Chondrocyte (in vitro differentiated cells): ENCODE data around the gene ELMO1. TPM values are rescaled to one million over a fixed set of nuclear protein-coding genes. Genes with fewer than 3 reads are reported as not detected.

ENCODE experiments used
- DNase-seq: peaks from one replicate; pipeline ENCODE4 v3.0.0; 2021; ENCODE audit warnings: mixed read lengths, low spot score
- H3K27ac Mint-ChIP-seq: one replicate; pipeline ENCODE4 v1.8.0; 2021; ENCODE audit warnings: mild to moderate bottlenecking, moderate library complexity, mixed read lengths; ENCODE audit not compliant: unreplicated experiment
- H3K27me3 Mint-ChIP-seq: 2 replicates; pipeline ENCODE4 v1.8.0; 2021; ENCODE audit warnings: low read depth, mixed read lengths
- H3K36me3 Mint-ChIP-seq: 2 replicates; pipeline ENCODE4 v1.8.0; 2021; ENCODE audit warnings: low read depth, mixed read lengths
- H3K4me1 Mint-ChIP-seq: 2 replicates; pipeline ENCODE4 v1.8.0; 2021; ENCODE audit warnings: low read depth, mild to moderate bottlenecking, mixed read lengths
- H3K4me3 Mint-ChIP-seq: one replicate; pipeline ENCODE4 v1.8.0; 2021; ENCODE audit warnings: mild to moderate bottlenecking, moderate library complexity, mixed read lengths; ENCODE audit not compliant: unreplicated experiment
- H3K9me3 Mint-ChIP-seq: 2 replicates; pipeline ENCODE4 v1.8.0; 2021; ENCODE audit warnings: low read depth, mixed read lengths
- total RNA-seq: library from RNA; stranded (reverse); gene quantifications from 3 replicates; pipeline ENCODE4 v1.2.1, GENCODE V29; 2021
- TF ChIP-seq, protein P1 (sequence below): fragments of 200-600 bp; sonication (generic); IDR thresholded peaks from 2 replicates; pipeline ENCODE4 v1.5.0; 2021; ENCODE audit warnings: antibody characterized with exemption, mild to moderate bottlenecking, moderate library complexity

Gene ELMO1
- total RNA-seq, 1 donor from 2014 or later = 0.42 TPM

DNA sequence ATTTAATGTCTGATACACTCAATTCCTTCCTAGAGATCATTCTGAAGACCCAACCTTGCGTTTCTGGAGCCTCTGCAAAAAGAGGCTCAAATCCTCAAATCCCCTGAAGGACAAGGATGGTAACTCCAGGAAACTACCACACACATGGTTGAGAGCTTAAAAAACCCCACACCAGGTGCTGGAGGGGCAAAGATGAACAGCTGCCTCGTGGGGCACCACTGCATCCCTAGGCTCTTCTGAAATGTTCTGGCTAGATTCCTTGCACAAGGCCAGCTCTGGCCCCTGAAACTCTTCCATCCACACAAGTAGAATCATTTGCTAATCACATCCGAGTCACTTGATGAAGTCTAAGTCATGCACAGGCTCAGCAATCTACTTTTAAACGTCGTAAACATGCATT is 286.6 kb downstream of the ELMO1 start:
- Mint-ChIP-seq H3K9me3 (peaks cover 6% of the 10 kb centered on the region), H3K4me3 (no peak overlapping the region), H3K27me3 (peaks cover 7% of the 10 kb centered on the region), H3K27ac (no peak overlapping the region), H3K4me1 (no peaks in the 10 kb centered on the region), H3K36me3 (no peaks in the 10 kb centered on the region)
- TF ChIP-seq, protein P1, sequence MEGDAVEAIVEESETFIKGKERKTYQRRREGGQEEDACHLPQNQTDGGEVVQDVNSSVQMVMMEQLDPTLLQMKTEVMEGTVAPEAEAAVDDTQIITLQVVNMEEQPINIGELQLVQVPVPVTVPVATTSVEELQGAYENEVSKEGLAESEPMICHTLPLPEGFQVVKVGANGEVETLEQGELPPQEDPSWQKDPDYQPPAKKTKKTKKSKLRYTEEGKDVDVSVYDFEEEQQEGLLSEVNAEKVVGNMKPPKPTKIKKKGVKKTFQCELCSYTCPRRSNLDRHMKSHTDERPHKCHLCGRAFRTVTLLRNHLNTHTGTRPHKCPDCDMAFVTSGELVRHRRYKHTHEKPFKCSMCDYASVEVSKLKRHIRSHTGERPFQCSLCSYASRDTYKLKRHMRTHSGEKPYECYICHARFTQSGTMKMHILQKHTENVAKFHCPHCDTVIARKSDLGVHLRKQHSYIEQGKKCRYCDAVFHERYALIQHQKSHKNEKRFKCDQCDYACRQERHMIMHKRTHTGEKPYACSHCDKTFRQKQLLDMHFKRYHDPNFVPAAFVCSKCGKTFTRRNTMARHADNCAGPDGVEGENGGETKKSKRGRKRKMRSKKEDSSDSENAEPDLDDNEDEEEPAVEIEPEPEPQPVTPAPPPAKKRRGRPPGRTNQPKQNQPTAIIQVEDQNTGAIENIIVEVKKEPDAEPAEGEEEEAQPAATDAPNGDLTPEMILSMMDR = no peak
- no peak for DNase-seq

GRCh38 chr7:37160656-37161055 is 288.0 kb downstream of the ELMO1 start:
- H3K9me3 Mint-ChIP-seq = peaks cover 11% of the 10 kb centered on the region
- H3K27me3 Mint-ChIP-seq = peaks cover 8% of the 10 kb centered on the region
- no peak overlapping the region for H3K27ac Mint-ChIP-seq
- no peak overlapping the region for H3K4me3 Mint-ChIP-seq
- H3K36me3 Mint-ChIP-seq = no peaks in the 10 kb centered on the region
- DNase-seq = no peak
- TF ChIP-seq, protein P1 = no peak
- no peaks in the 10 kb centered on the region for H3K4me1 Mint-ChIP-seq

DNA sequence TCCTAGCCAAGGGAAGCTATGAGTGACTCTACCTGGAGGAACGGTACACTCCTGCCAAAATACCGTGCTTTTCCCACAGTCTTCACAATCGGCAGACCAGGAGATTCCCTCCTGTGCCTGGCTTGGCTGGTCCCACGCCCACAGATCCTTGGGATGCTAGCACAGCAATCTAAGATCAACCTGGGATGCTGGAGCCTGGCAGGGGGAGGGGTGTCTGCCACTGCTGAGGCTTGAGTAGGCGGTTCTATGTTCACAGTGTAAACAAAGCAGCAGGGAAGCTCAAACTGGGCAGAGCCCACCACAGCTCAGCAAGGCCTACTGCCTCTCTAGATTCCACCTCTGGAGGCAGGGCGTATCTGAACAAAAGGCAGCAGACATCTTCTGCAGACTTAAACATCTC is 295.3 kb downstream of the ELMO1 start:
- Mint-ChIP-seq H3K4me3 (no peak overlapping the region), H3K9me3 (peaks cover 19% of the 10 kb centered on the region), H3K36me3 (no peaks in the 10 kb centered on the region), H3K27me3 (peaks cover 2% of the 10 kb centered on the region), H3K27ac (no peak overlapping the region), H3K4me1 (peaks cover 4% of the 10 kb centered on the region)
- DNase-seq = no peak
- TF ChIP-seq, protein P1 = no peak

DNA sequence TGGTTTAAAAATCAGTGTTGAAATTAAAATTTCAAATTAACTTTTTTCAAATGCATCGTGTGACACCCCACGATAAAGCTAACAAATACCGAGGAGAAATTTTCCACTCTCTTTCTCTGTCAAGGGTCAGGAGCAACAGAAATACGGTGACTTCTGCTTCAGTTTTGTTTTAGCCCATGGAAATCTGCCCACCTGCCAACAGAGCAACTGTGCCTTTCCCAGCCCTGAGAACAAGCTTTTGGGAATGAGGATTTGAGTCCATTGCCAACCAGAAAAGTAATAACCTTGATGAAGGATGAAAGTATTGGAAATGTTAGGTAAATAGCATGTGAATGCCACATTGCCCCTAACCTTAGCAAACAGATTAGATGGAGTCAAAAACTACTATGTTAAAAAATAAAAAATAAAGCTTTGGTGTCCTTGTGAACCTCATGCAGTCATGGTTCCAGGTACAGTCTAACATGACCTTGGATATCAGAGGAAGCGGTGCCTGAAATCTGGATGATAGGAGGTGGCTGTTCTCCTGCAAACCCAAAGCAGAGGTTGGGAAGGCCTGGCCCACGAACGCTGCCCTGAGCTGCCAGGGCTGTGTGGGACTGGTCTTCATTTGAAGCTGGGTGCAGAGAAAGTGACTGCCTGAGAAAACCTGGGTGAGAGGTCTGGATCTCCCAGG is 296.8 kb downstream of the ELMO1 start:
- Mint-ChIP-seq H3K9me3 (peaks cover 13% of the 10 kb centered on the region), H3K36me3 (peaks cover 1% of the 10 kb centered on the region), H3K27ac (no peak overlapping the region), H3K4me1 (peaks cover 4% of the 10 kb centered on the region), H3K4me3 (no peak overlapping the region), H3K27me3 (peaks cover 2% of the 10 kb centered on the region)
- no peak for DNase-seq
- TF ChIP-seq, protein P1 = no peak

- Mint-ChIP-seq H3K4me1 (peaks cover 4% of the 10 kb centered on the region), H3K27me3 (no peaks in the 10 kb centered on the region), H3K27ac (no peak overlapping the region), H3K36me3 (peaks cover 1% of the 10 kb centered on the region), H3K4me3 (no peak overlapping the region), H3K9me3 (peaks cover 10% of the 10 kb centered on the region)
- no peak for DNase-seq
- TF ChIP-seq, protein P1 = no peak
Measured at GRCh38 chr7:37150856-37151255, 297.8 kb downstream of the ELMO1 start.
